22Rv1 (cell line): ENCODE results near the gene SAFB2.

Source experiments
- ZFX ChIP-seq: fragments of 450-650 bp; IDR thresholded peaks from 2 replicates; pipeline ENCODE4 v1.6.1; 2017; ENCODE audit warnings: antibody characterized with exemption, borderline replicate concordance
- TF ChIP-seq, protein P1 (sequence below): fragments of 450-650 bp; IDR thresholded peaks from 2 replicates; pipeline ENCODE4 v1.5.1; 2017; ENCODE audit warnings: mild to moderate bottlenecking

GRCh38 chr19:5641171-5641570 lies 18.6 kb upstream of the SAFB2 start:
- TF ChIP-seq, protein P1, sequence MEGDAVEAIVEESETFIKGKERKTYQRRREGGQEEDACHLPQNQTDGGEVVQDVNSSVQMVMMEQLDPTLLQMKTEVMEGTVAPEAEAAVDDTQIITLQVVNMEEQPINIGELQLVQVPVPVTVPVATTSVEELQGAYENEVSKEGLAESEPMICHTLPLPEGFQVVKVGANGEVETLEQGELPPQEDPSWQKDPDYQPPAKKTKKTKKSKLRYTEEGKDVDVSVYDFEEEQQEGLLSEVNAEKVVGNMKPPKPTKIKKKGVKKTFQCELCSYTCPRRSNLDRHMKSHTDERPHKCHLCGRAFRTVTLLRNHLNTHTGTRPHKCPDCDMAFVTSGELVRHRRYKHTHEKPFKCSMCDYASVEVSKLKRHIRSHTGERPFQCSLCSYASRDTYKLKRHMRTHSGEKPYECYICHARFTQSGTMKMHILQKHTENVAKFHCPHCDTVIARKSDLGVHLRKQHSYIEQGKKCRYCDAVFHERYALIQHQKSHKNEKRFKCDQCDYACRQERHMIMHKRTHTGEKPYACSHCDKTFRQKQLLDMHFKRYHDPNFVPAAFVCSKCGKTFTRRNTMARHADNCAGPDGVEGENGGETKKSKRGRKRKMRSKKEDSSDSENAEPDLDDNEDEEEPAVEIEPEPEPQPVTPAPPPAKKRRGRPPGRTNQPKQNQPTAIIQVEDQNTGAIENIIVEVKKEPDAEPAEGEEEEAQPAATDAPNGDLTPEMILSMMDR: no peak
- no peak for TF ChIP-seq ZFX
